ENCODE data around the gene SAP30L. TPM values are rescaled to one million over a fixed set of nuclear protein-coding genes. Genes with fewer than 3 reads are reported as not detected.

Gene SAP30L
- total and polyA plus RNA-seq, 2 of the 4 experiments (the other 2 are of a cell fraction), result 9.7 to 17.6 TPM

DNA sequence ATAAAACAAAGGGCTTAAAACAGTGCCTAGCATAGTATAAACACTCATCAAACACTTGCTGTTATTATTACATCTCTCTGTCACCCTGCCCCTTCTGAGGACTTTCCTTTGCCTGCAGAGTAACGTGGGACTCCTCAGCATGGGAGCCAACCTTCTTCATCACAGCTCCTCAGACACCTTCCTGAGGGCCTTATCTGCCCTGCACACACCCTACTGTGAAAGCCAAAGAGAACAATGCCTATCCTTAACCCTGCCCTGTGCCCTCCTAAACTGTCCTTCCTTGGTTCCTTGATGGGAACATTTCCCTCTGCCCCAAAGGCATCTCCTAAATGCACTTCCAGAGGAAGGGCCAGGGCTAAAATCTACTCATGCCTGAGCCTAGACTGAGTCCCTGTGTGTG is 52.8 kb downstream of the SAP30L start:
- H2BK20ac ChIP-seq (ENCODE audit: low read depth, low read length), result no peak overlapping the region
- no peak overlapping the region for H3K14ac ChIP-seq (replicated peaks; ENCODE audit: low read depth, low read length)
- ChIA-PET CTCF (no interaction called here), POLR2A (ENCODE audit: unreplicated experiment) (no interaction called here)
- TF ChIP-seq MAZ (IDR thresholded peaks at IDR 0.05; ENCODE audit: borderline replicate concordance, low read depth, low read length), result no peak
- TF ChIP-seq RCOR1 (IDR thresholded peaks at IDR 0.05; ENCODE audit: insufficient replicate concordance, low read length), result no peak
- no peak for TF ChIP-seq RAD21 (IDR thresholded peaks at IDR 0.05; ENCODE audit: low read length)
- TF ChIP-seq, protein P1, sequence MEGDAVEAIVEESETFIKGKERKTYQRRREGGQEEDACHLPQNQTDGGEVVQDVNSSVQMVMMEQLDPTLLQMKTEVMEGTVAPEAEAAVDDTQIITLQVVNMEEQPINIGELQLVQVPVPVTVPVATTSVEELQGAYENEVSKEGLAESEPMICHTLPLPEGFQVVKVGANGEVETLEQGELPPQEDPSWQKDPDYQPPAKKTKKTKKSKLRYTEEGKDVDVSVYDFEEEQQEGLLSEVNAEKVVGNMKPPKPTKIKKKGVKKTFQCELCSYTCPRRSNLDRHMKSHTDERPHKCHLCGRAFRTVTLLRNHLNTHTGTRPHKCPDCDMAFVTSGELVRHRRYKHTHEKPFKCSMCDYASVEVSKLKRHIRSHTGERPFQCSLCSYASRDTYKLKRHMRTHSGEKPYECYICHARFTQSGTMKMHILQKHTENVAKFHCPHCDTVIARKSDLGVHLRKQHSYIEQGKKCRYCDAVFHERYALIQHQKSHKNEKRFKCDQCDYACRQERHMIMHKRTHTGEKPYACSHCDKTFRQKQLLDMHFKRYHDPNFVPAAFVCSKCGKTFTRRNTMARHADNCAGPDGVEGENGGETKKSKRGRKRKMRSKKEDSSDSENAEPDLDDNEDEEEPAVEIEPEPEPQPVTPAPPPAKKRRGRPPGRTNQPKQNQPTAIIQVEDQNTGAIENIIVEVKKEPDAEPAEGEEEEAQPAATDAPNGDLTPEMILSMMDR (conservative IDR thresholded peaks at IDR 0.05; ENCODE audit: low read depth, low read length), result no peak
- no peak for TF ChIP-seq USF2 (IDR thresholded peaks at IDR 0.05; ENCODE audit: low read depth, low read length)
- no peak for TF ChIP-seq BHLHE40 (IDR thresholded peaks at IDR 0.05; ENCODE audit: low read depth, low read length)
- no peak for TF ChIP-seq SMC3 (IDR thresholded peaks at IDR 0.05; ENCODE audit: low read depth, low read length)
- TF ChIP-seq CEBPB (IDR thresholded peaks at IDR 0.05; ENCODE audit: low read depth, low read length), result no peak
- TF ChIP-seq CHD1 (IDR thresholded peaks at IDR 0.05; ENCODE audit: low read depth, low read length), result no peak
- no peak for TF ChIP-seq POLR2A (IDR thresholded peaks at IDR 0.05; ENCODE audit: low read depth, low read length)
- TF ChIP-seq RFX5 (IDR thresholded peaks at IDR 0.05; ENCODE audit: low read depth, low read length), result no peak
- TF ChIP-seq FOS (IDR thresholded peaks at IDR 0.05; ENCODE audit: low read depth, low read length), result no peak
- TF ChIP-seq MXI1 (IDR thresholded peaks at IDR 0.05; ENCODE audit: borderline replicate concordance, low read depth, low read length), result no peak
- TF ChIP-seq, protein P2, sequence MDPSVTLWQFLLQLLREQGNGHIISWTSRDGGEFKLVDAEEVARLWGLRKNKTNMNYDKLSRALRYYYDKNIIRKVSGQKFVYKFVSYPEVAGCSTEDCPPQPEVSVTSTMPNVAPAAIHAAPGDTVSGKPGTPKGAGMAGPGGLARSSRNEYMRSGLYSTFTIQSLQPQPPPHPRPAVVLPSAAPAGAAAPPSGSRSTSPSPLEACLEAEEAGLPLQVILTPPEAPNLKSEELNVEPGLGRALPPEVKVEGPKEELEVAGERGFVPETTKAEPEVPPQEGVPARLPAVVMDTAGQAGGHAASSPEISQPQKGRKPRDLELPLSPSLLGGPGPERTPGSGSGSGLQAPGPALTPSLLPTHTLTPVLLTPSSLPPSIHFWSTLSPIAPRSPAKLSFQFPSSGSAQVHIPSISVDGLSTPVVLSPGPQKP (IDR thresholded peaks at IDR 0.05; ENCODE audit: borderline replicate concordance, low read depth, low read length), result no peak
- no peak for TF ChIP-seq NFE2L2 (IDR thresholded peaks at IDR 0.05; ENCODE audit: low read depth, low read length)
- TF ChIP-seq MAFK (IDR thresholded peaks at IDR 0.05; ENCODE audit: low read depth, low read length), result no peak
- dilution Hi-C loops (cut with HindIII; ENCODE audit: low sequenced_read_pairs, unreplicated experiment) (no loop called here), intact Hi-C loops (cut with micrococcal nuclease) (no loop called here), in situ Hi-C loops (cut with MboI; ENCODE audit: low sequenced_read_pairs) (no loop called here)
- no peaks in the 10 kb centered on the region for H3K9me1 ChIP-seq (ENCODE audit: insufficient read depth, low read length)
- no CpG with 5 or more reads among the region's 1 CpG for WGBS, 2 experiments (ENCODE audit: extremely low coverage in 2 of 2, insufficient read length in 1 of 2)
- no peak overlapping the region for H2AK5ac ChIP-seq (ENCODE audit: low read depth, low read length)
- no peak overlapping the region for H3K23ac ChIP-seq (ENCODE audit: low read depth, low read length)
- H2BK5ac ChIP-seq (ENCODE audit: low read depth, low read length, poor library complexity, severe bottlenecking), result no peak overlapping the region
- H3K4me1 ChIP-seq (ENCODE audit: control insufficient read depth, insufficient read depth, low read length), result no peaks in the 10 kb centered on the region
- H2BK15ac ChIP-seq (ENCODE audit: low read depth, low read length), result no peak overlapping the region
- no TSS peak for BruUV-seq (replicated peaks)
- no peak for ATAC-seq (ENCODE audit: low read depth)
- H2BK120ac ChIP-seq (ENCODE audit: low read depth, low read length), result no peak overlapping the region
- H3K9ac ChIP-seq (ENCODE audit: low read depth, low read length), result no peak overlapping the region
- no peak overlapping the region for H2AFZ ChIP-seq (replicated peaks; ENCODE audit: low read length, poor library complexity)
- no peak overlapping the region for H3K4me3 ChIP-seq (ENCODE audit: insufficient read depth, low read depth, low read length)
- no peak overlapping the region for H3K56ac ChIP-seq (ENCODE audit: extremely low read depth, insufficient read depth, low read length)
- H3K79me1 ChIP-seq (ENCODE audit: low read depth in 1 of 2, low read length in 2 of 2), result no peaks in the 10 kb centered on the region
- no peak overlapping the region for H3K18ac ChIP-seq (ENCODE audit: low read depth, low read length)
- H3K27ac ChIP-seq (ENCODE audit: insufficient read depth, low read length), result no peak overlapping the region
- H4K20me1 ChIP-seq (ENCODE audit: insufficient read depth, low read length), result no peaks in the 10 kb centered on the region
- no peak overlapping the region for H4K8ac ChIP-seq (ENCODE audit: low read depth in 2 of 2, low read length in 2 of 2)
- no peak overlapping the region for H3K4me2 ChIP-seq (ENCODE audit: low read depth, low read length)
- peaks cover 49% of the 10 kb centered on the region for H3K27me3 ChIP-seq (ENCODE audit: control insufficient read depth, insufficient read depth, low read length)
- no peak overlapping the region for H3K4ac ChIP-seq (ENCODE audit: low read depth, low read length)
- H2AK9ac ChIP-seq (replicated peaks; ENCODE audit: low read depth, low read length, poor library complexity), result peak overlapping the region; percentile 61
- H4K91ac ChIP-seq (ENCODE audit: insufficient read depth, low read depth, low read length), result no peak overlapping the region
- no peaks in the 10 kb centered on the region for H3K9me3 ChIP-seq (ENCODE audit: control insufficient read depth, insufficient read depth, low read length)
- no peak overlapping the region for H4K5ac ChIP-seq (ENCODE audit: low read depth, low read length)
- H3K36me3 ChIP-seq (ENCODE audit: control insufficient read depth, insufficient read depth, low read length), result no peaks in the 10 kb centered on the region
- DNase-seq, result no peak

All from IMR-90 (cell line).